MM.1S (cell line): ENCODE measurements around the gene KLHL8.
"Not testable (repeated sequence)": the region's sequence is repeated elsewhere in the genome, so short reads cannot be mapped to it uniquely, and the experiment has no call there.

ENCODE experiments used
- DNase-seq: peaks from one replicate; pipeline ENCODE4 v3.0.0-alpha.2; 2015
- H2AFZ ChIP-seq: fragments of 300-600 bp; sonication (generic); 2 replicates; pipeline ENCODE4 v1.6.0; 2016; ENCODE audit warnings: antibody characterized with exemption, low read length
- H3F3A ChIP-seq: fragments of 300-600 bp; sonication (generic); 2 replicates; pipeline ENCODE4 v1.6.1; 2016; ENCODE audit warnings: mild to moderate bottlenecking, antibody characterized with exemption, low read length, moderate library complexity, mixed read lengths; ENCODE audit not compliant: insufficient read depth
- H3K27ac ChIP-seq: fragments of 300-600 bp; sonication (generic); 2 replicates; pipeline ENCODE4 v1.5.1; 2016; ENCODE audit warnings: mild to moderate bottlenecking, low read length
- H3K27me3 ChIP-seq: fragments of 300-600 bp; sonication (generic); replicated peaks from 2 replicates; pipeline ENCODE4 v1.6.0; 2016; ENCODE audit warnings: low read length; ENCODE audit not compliant: insufficient read depth
- H3K36me3 ChIP-seq: fragments of 300-600 bp; sonication (generic); replicated peaks from 2 replicates; pipeline ENCODE4 v1.6.1; 2016; ENCODE audit warnings: mild to moderate bottlenecking, low read length, mixed read lengths; ENCODE audit not compliant: insufficient read depth
- H3K4me1 ChIP-seq: fragments of 300-600 bp; sonication (generic); 2 replicates; pipeline ENCODE4 v1.6.1; 2016; ENCODE audit warnings: low read length, mixed read lengths
- H3K4me2 ChIP-seq: fragments of 300-600 bp; sonication (generic); 2 replicates; pipeline ENCODE4 v1.6.0; 2016; ENCODE audit warnings: low read depth, low read length
- H3K4me3 ChIP-seq: fragments of 300-600 bp; sonication (generic); 2 replicates; pipeline ENCODE4 v1.5.1; 2016; ENCODE audit warnings: low read length, mixed read lengths
- H3K79me2 ChIP-seq: fragments of 300-600 bp; sonication (generic); 2 replicates; pipeline ENCODE4 v1.6.1; 2016; ENCODE audit warnings: mixed run types, low read length, mixed read lengths
- H3K9ac ChIP-seq: fragments of 300-600 bp; sonication (generic); 2 replicates; pipeline ENCODE4 v1.6.1; 2016; ENCODE audit warnings: low read length, mixed read lengths
- H3K9me2 ChIP-seq: fragments of 300-600 bp; sonication (generic); replicated peaks from 2 replicates; pipeline ENCODE4 v1.6.1; 2016; ENCODE audit warnings: mild to moderate bottlenecking, low read length, mixed read lengths; ENCODE audit not compliant: insufficient read depth
- H3K9me3 ChIP-seq: fragments of 300-600 bp; sonication (generic); replicated peaks from 2 replicates; pipeline ENCODE4 v1.6.1; 2016; ENCODE audit warnings: mild to moderate bottlenecking, low read length, mixed read lengths; ENCODE audit not compliant: insufficient read depth
- H4K20me1 ChIP-seq: fragments of 300-600 bp; sonication (generic); 2 replicates; pipeline ENCODE4 v1.6.1; 2016; ENCODE audit warnings: mild to moderate bottlenecking, low read length, moderate library complexity, mixed read lengths; ENCODE audit not compliant: insufficient read depth
- CTCF ChIP-seq: fragments of 300-600 bp; sonication (generic); IDR thresholded peaks from 2 replicates; pipeline ENCODE4 v1.5.1; 2016; ENCODE audit warnings: antibody characterized with exemption, low read length, mixed read lengths
- EZH2 ChIP-seq: fragments of 300-600 bp; sonication (generic); optimal IDR thresholded peaks from 2 replicates; pipeline ENCODE3; 2017; ENCODE audit warnings: low read depth, mild to moderate bottlenecking, antibody characterized with exemption, low read length, mixed read lengths
- EZH2phosphoT487 ChIP-seq: fragments of 300-600 bp; sonication (generic); IDR thresholded peaks from 2 replicates; pipeline ENCODE4 v1.6.1; 2018; ENCODE audit warnings: antibody characterized with exemption, low read length

KLHL8 gene

GRCh38 chr4:87151730-87152129 lies 68.7 kb downstream of the KLHL8 start:
- no peaks in the 10 kb centered on the region for H3K9me2 ChIP-seq
- no peak overlapping the region for H3K4me2 ChIP-seq
- no peak overlapping the region for H3K27ac ChIP-seq

GRCh38 chr4:87150498-87151261 lies 69.7 kb downstream of the KLHL8 start:
- Histone ChIP-seq H3K79me2 (no peaks in the 10 kb centered on the region), H3K4me2 (no peak overlapping the region), H3K9me2 (no peaks in the 10 kb centered on the region), H3K4me3 (no peak overlapping the region), H3K9ac (no peak overlapping the region), H3K27me3 (no peaks in the 10 kb centered on the region), H3K4me1 (no peaks in the 10 kb centered on the region), H4K20me1 (no peaks in the 10 kb centered on the region), H2AFZ (no peak overlapping the region), H3K36me3 (no peaks in the 10 kb centered on the region), H3K9me3 (no peaks in the 10 kb centered on the region), H3F3A (no peaks in the 10 kb centered on the region), H3K27ac (no peak overlapping the region)
- DNase-seq: peak; percentile 78
- TF ChIP-seq EZH2 (no peak), EZH2phosphoT487 (no peak), CTCF (peak; percentile 88)

More at GRCh38 chr4:87151730-87152129, 68.7 kb downstream of the KLHL8 start:
- no peak for TF ChIP-seq CTCF
- TF ChIP-seq EZH2phosphoT487: no peak
- no peak for TF ChIP-seq EZH2
- H3K4me1 ChIP-seq: no peaks in the 10 kb centered on the region
- H3K9me3 ChIP-seq: no peaks in the 10 kb centered on the region
- no peaks in the 10 kb centered on the region for H3K79me2 ChIP-seq
- H3K27me3 ChIP-seq: no peaks in the 10 kb centered on the region
- no peak for DNase-seq
- H3K36me3 ChIP-seq: no peaks in the 10 kb centered on the region
- H2AFZ ChIP-seq: no peak overlapping the region
- no peaks in the 10 kb centered on the region for H4K20me1 ChIP-seq
- no peak overlapping the region for H3K4me3 ChIP-seq
- no peaks in the 10 kb centered on the region for H3F3A ChIP-seq
- H3K9ac ChIP-seq: no peak overlapping the region

- TF ChIP-seq EZH2phosphoT487 (no peak), CTCF (no peak), EZH2 (no peak)
- Histone ChIP-seq H3K9ac (no peak overlapping the region), H3F3A (no peaks in the 10 kb centered on the region), H3K9me3 (no peaks in the 10 kb centered on the region), H3K27ac (no peak overlapping the region), H3K4me2 (no peak overlapping the region), H2AFZ (no peak overlapping the region), H3K79me2 (no peaks in the 10 kb centered on the region), H3K4me3 (no peak overlapping the region), H3K27me3 (no peaks in the 10 kb centered on the region), H4K20me1 (no peaks in the 10 kb centered on the region), H3K9me2 (no peaks in the 10 kb centered on the region), H3K4me1 (no peaks in the 10 kb centered on the region), H3K36me3 (no peaks in the 10 kb centered on the region)
- DNase-seq: no peak
These were observed 73.3 kb downstream of the KLHL8 start for GRCh38 chr4:87147116-87147515.

- H3K4me1 ChIP-seq, H3K4me3 ChIP-seq, H3K79me2 ChIP-seq, DNase-seq, H3K9me2 ChIP-seq, H2AFZ ChIP-seq, H3K27ac ChIP-seq, H3K27me3 ChIP-seq, H4K20me1 ChIP-seq, H3K9ac ChIP-seq, H3K4me2 ChIP-seq, H3F3A ChIP-seq, H3K9me3 ChIP-seq, H3K36me3 ChIP-seq: not testable (repeated sequence)
These were observed 74.5 kb downstream of the KLHL8 start for GRCh38 chr4:87145934-87146333.
